HG02884 (cell line): ENCODE results near the gene ZNF688.

Experiments
- ATAC-seq: cut with Tn5 transposase; IDR thresholded peaks from one replicate; pipeline ENCODE4 v1.9.1; 2021; ENCODE audit warnings: mild to moderate bottlenecking, moderate library complexity; ENCODE audit not compliant: unreplicated experiment

The ZNF688 gene

DNA sequence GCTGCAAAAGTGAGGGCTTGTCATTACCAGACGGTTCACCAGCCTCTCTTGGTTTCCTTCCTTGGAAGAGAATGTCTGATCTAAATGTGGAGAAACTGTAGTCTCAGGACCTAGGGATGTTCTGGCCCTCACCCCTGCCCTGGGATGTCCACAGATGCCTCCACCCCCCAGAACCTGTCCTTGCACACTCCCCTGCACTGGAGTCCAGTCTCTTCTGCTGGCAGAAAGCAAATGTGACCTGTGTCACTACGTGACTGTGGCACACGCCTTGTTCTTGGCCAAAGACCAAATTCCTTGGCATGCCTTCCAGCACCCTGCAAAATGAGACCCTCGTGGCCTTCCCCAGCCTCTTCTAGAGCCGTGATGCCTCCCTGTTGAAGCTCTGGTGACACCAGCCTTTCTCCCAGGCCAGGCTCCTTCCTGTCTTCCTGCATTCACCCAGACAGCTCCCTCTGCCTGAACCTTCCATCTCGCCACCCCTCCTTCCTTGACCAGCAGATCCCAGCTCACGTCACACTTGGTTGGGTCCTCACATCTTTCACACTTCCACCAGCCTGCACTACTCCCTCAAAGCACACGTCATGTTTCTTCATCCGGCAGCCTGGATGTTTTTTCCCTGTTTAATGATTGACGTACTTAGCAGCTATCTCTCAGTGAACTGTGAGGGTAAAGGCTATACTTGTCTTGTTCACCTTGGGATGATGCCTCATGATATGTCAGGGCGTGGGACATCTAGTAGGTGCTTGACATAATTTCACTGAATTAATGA is 49.5 kb downstream of the ZNF688 start:
- no peak for ATAC-seq

DNA sequence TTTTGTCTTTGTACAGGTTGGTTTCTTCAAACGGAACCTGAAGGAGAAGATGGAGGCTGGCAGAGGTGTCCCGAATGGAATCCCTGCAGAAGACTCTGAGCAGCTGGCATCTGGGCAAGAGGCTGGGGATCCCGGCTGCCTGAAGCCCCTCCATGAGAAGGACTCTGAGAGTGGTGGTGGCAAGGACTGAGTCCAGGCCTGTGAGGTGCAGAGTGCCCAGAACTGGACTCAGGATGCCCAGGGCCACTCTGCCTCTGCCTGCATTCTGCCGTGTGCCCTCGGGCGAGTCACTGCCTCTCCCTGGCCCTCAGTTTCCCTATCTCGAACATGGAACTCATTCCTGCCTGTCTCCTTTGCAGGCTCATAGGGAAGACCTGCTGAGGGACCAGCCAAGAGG is 50.0 kb downstream of the ZNF688 start:
- ATAC-seq: no peak
